HL-60 (cell line): ENCODE data around the gene ANKRD17.

ENCODE experiments used
- DNase-seq, 2 experiments: peaks; one replicate each; pipeline ENCODE4 v3.0.0-alpha.2; 2010 to 2020; ENCODE audit warnings: low read depth in 1 of 2, low spot score in 1 of 2
- H3K27ac ChIP-seq: fragments of 250-450 bp; sonication (Bioruptor Pico); replicated peaks from 2 replicates; pipeline ENCODE4 v1.5.1; 2020; ENCODE audit warnings: mild to moderate bottlenecking, moderate library complexity
- H3K27me3 ChIP-seq: fragments of 250-450 bp; sonication (Bioruptor Pico); 2 replicates; pipeline ENCODE4 v1.5.1; 2021; ENCODE audit warnings: mild to moderate bottlenecking, moderate library complexity; ENCODE audit not compliant: insufficient read depth, poor library complexity, severe bottlenecking
- H3K4me3 ChIP-seq: replicated peaks from 2 replicates; pipeline ENCODE4 v1.5.1; 2011; ENCODE audit warnings: mild to moderate bottlenecking, control low read depth, low read length; ENCODE audit not compliant: insufficient read depth
- GABPA ChIP-seq: IDR thresholded peaks from 2 replicates; pipeline ENCODE4 v1.6.1; 2012; ENCODE audit warnings: low read depth
- POLR2AphosphoS5 ChIP-seq: IDR thresholded peaks from 2 replicates; pipeline ENCODE4 v1.6.1; 2012; ENCODE audit warnings: low read depth
- REST ChIP-seq: IDR thresholded peaks from 2 replicates; pipeline ENCODE4 v1.6.1; 2012; ENCODE audit warnings: low read depth; ENCODE audit not compliant: insufficient replicate concordance
- SPI1 ChIP-seq: IDR thresholded peaks from 2 replicates; pipeline ENCODE4 v1.6.1; 2012; ENCODE audit warnings: low read depth, mild to moderate bottlenecking, borderline replicate concordance
- TF ChIP-seq, protein P1 (sequence below): IDR thresholded peaks from one replicate; pipeline ENCODE4 v1.5.1; 2011; ENCODE audit warnings: low read length, control low read depth, inconsistent platforms; ENCODE audit not compliant: insufficient read depth

ANKRD17 gene

GRCh38 chr4:73250642-73251041, 8.0 kb downstream of the ANKRD17 start:
- TF ChIP-seq REST: no peak
- no peak for TF ChIP-seq SPI1
- TF ChIP-seq, protein P1, sequence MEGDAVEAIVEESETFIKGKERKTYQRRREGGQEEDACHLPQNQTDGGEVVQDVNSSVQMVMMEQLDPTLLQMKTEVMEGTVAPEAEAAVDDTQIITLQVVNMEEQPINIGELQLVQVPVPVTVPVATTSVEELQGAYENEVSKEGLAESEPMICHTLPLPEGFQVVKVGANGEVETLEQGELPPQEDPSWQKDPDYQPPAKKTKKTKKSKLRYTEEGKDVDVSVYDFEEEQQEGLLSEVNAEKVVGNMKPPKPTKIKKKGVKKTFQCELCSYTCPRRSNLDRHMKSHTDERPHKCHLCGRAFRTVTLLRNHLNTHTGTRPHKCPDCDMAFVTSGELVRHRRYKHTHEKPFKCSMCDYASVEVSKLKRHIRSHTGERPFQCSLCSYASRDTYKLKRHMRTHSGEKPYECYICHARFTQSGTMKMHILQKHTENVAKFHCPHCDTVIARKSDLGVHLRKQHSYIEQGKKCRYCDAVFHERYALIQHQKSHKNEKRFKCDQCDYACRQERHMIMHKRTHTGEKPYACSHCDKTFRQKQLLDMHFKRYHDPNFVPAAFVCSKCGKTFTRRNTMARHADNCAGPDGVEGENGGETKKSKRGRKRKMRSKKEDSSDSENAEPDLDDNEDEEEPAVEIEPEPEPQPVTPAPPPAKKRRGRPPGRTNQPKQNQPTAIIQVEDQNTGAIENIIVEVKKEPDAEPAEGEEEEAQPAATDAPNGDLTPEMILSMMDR: no peak
- TF ChIP-seq GABPA: no peak
- no peak for TF ChIP-seq POLR2AphosphoS5
- Histone ChIP-seq H3K27me3 (no peaks in the 10 kb centered on the region), H3K27ac (no peak overlapping the region), H3K4me3 (no peak overlapping the region)
- no peak for DNase-seq

GRCh38 chr4:73248821-73249220, 9.8 kb downstream of the ANKRD17 start:
- TF ChIP-seq, protein P1: no peak
- TF ChIP-seq GABPA: no peak
- TF ChIP-seq SPI1: no peak
- TF ChIP-seq REST: no peak
- TF ChIP-seq POLR2AphosphoS5: no peak

GRCh38 chr4:73248416-73248815, 10.2 kb downstream of the ANKRD17 start:
- DNase-seq: no peak
- Histone ChIP-seq H3K27ac (no peak overlapping the region), H3K27me3 (no peaks in the 10 kb centered on the region), H3K4me3 (no peak overlapping the region)
- TF ChIP-seq REST (no peak), GABPA (no peak), SPI1 (no peak), POLR2AphosphoS5 (no peak)
- TF ChIP-seq, protein P1: no peak

More at GRCh38 chr4:73248821-73249220, 9.8 kb downstream of the ANKRD17 start:
- H3K4me3 ChIP-seq: no peak overlapping the region
- H3K27me3 ChIP-seq: no peaks in the 10 kb centered on the region
- DNase-seq: no peak
- no peak overlapping the region for H3K27ac ChIP-seq
